ENCODE data around the gene UTP14C. TPM values are rescaled to one million over a fixed set of nuclear protein-coding genes. Genes with fewer than 3 reads are reported as not detected.
A peak's percentile ranks its signal among the peaks of the same experiment; 100 is the strongest.

The UTP14C gene
- total RNA-seq, 2 experiments from 2014 or later: 1.3 to 1.9 TPM

DNA sequence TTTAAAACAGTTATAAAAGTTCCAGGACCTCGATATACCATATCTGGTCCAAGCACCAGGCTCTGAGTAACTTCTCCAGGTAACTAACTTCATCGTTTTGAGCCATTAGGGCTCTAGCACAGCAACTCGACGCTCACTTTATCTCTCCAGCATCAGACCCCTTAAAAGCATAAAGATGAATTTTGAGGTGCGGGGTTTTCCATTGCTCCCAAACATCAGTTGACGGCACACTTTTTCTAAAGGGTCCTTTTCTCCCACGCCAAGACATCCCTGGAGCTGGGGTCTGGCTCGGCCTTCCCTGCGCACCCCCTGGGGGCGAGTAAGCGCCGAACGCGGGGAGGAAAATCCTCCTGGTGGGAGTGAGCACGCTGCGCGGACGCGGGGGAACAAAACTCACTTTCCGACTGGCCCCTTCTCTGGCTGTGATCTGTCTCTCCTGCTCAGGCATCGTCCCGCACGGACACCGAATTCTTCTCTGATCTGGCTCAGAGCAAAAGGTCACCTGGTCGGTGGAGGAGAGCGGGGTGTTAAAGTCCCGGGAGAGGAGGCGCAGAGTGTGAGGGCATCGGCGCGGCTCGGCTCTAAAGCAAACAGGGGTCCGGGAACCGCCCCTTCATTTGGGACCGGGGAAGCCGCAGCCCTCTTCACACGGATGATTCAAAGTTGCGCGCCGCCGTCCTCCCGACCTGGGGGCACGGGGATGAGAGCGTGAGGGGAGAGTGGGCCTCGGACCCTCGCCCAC lies 13.4 kb upstream of the UTP14C start, which contains the start of gene ATP7B:
TSS of gene ATP7B (minus strand) at position 561 of the 742 bp plus-strand sequence. CDS start at position 448, 113 bp downstream.
- intact Hi-C loops (cut with DNase I, micrococcal nuclease): loop anchor here (2.0 to 10.0 kb wide), 8 partner anchors 59 to 604 kb away; partner anchors contain the start of genes WDFY2 (in 2 of the 2), CKAP2 (in 1 of the 2) and DHRS12 (in 1 of the 2)
- TF ChIP-seq, protein P1, sequence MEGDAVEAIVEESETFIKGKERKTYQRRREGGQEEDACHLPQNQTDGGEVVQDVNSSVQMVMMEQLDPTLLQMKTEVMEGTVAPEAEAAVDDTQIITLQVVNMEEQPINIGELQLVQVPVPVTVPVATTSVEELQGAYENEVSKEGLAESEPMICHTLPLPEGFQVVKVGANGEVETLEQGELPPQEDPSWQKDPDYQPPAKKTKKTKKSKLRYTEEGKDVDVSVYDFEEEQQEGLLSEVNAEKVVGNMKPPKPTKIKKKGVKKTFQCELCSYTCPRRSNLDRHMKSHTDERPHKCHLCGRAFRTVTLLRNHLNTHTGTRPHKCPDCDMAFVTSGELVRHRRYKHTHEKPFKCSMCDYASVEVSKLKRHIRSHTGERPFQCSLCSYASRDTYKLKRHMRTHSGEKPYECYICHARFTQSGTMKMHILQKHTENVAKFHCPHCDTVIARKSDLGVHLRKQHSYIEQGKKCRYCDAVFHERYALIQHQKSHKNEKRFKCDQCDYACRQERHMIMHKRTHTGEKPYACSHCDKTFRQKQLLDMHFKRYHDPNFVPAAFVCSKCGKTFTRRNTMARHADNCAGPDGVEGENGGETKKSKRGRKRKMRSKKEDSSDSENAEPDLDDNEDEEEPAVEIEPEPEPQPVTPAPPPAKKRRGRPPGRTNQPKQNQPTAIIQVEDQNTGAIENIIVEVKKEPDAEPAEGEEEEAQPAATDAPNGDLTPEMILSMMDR (IDR thresholded peaks at IDR 0.05): no peak
- H3K27ac ChIP-seq (ENCODE audit: low read depth in 1 of 2, low read length in 2 of 2): peak within 1 kb of the TSS in 1 of 2 donors; percentile 56
- Mint-ChIP-seq H3K27ac (peak within 1 kb of the TSS; percentile 84), H3K9me3 (no peaks in the 10 kb centered on the region), H3K36me3 (ENCODE audit: low read depth) (peaks cover 15% of the 10 kb centered on the region), H3K4me1 (ENCODE audit: low read depth) (peaks cover 24% of the 10 kb centered on the region), H3K27me3 (peaks cover 12% of the 10 kb centered on the region), H3K4me3 (peak within 1 kb of the TSS; percentile 92)
- peaks cover 9% of the 10 kb centered on the region for H3K4me1 ChIP-seq (ENCODE audit: insufficient read depth, low read length)
- H3K36me3 ChIP-seq (ENCODE audit: insufficient read depth, low read length): no peaks in the 10 kb centered on the region
- peak within 1 kb of the TSS; percentile 93 for H3K4me3 ChIP-seq (ENCODE audit: low read length)
- peaks cover 2 to 28% of the 10 kb centered on the region in 2 experiments for H3K27me3 ChIP-seq (ENCODE audit: control insufficient read depth in 1 of 2, insufficient read depth in 2 of 2, low read length in 2 of 2)
- CTCF ChIA-PET: no interaction called here
- POLR2A ChIA-PET: interaction anchor here (1.2 to 2.1 kb wide), 4 partner anchors 43 to 558 kb away, joined by 3 to 19 read pairs (median 8); partner anchors contain the start of gene INTS6
- H3K9me3 ChIP-seq (ENCODE audit: control insufficient read depth in 1 of 2, insufficient read depth in 1 of 2, low read length in 2 of 2): no peaks in the 10 kb centered on the region
- ATAC-seq (ENCODE audit: poor library complexity) (no peak), DNase-seq (peak in 10 of 14 experiments; percentile 1 to 37 (median 8))

GRCh38 chr13:52011632-52012511 lies 12.6 kb upstream of the UTP14C start, which contains the start of gene ALG11:
Gene ALG11 (plus strand): TSS chr13:52012398. CDS start chr13:52012419, 21 bp downstream.
- intact Hi-C loops (cut with DNase I, micrococcal nuclease): loop anchor here (2.0 to 10.0 kb wide), 10 partner anchors 60 to 603 kb away; partner anchors contain the start of genes WDFY2 (in 2 of the 2), CKAP2 (in 1 of the 2), DHRS12 (in 1 of the 2) and INTS6 (in 1 of the 2)
- POLR2A ChIA-PET: interaction anchor here (0.7 to 2.1 kb wide), 13 partner anchors 20 to 640 kb away, joined by 3 to 19 read pairs (median 5); partner anchors contain the start of genes INTS6, NEK3 and SUGT1
- peaks cover 22% of the 10 kb centered on the region for H3K36me3 Mint-ChIP-seq (ENCODE audit: low read depth)

More at GRCh38 chr13:52011632-52012511, 12.6 kb upstream of the UTP14C start, which contains the start of gene ALG11:
- H3K4me3 Mint-ChIP-seq: peak within 1 kb of the TSS; percentile 92
- Histone ChIP-seq H3K4me1 (ENCODE audit: insufficient read depth, low read length) (peaks cover 9% of the 10 kb centered on the region), H3K27me3 (ENCODE audit: control insufficient read depth in 1 of 2, insufficient read depth in 2 of 2, low read length in 2 of 2) (peaks cover 2 to 24% of the 10 kb centered on the region in 2 experiments), H3K4me3 (ENCODE audit: low read length) (peak within 1 kb of the TSS; percentile 93), H3K27ac (ENCODE audit: low read depth in 1 of 2, low read length in 2 of 2) (peak within 1 kb of the TSS in 1 of 2 donors; percentile 56), H3K36me3 (ENCODE audit: insufficient read depth, low read length) (peaks cover 5% of the 10 kb centered on the region), H3K9me3 (ENCODE audit: control insufficient read depth in 1 of 2, insufficient read depth in 1 of 2, low read length in 2 of 2) (no peaks in the 10 kb centered on the region)
- TF ChIP-seq, protein P1 (IDR thresholded peaks at IDR 0.05): no peak
- ATAC-seq (ENCODE audit: poor library complexity): peak; percentile 98
- CTCF ChIA-PET: no interaction called here
- peak within 1 kb of the TSS; percentile 84 for H3K27ac Mint-ChIP-seq
- H3K4me1 Mint-ChIP-seq (ENCODE audit: low read depth): peaks cover 24% of the 10 kb centered on the region
- peaks cover 12% of the 10 kb centered on the region for H3K27me3 Mint-ChIP-seq
- DNase-seq: peak; percentile 99 to 100 (median 99)
- H3K9me3 Mint-ChIP-seq: no peaks in the 10 kb centered on the region
